ENCODE results near the gene RBM34. TPM values are rescaled to one million over a fixed set of nuclear protein-coding genes. Genes with fewer than 3 reads are reported as not detected.
"Not testable (repeated sequence)": the region's sequence is repeated elsewhere in the genome, so short reads cannot be mapped to it uniquely, and the experiment has no call there.

The RBM34 gene
- total RNA-seq, 2 donors from 2014 or later = 25.7 to 90.7 TPM

DNA sequence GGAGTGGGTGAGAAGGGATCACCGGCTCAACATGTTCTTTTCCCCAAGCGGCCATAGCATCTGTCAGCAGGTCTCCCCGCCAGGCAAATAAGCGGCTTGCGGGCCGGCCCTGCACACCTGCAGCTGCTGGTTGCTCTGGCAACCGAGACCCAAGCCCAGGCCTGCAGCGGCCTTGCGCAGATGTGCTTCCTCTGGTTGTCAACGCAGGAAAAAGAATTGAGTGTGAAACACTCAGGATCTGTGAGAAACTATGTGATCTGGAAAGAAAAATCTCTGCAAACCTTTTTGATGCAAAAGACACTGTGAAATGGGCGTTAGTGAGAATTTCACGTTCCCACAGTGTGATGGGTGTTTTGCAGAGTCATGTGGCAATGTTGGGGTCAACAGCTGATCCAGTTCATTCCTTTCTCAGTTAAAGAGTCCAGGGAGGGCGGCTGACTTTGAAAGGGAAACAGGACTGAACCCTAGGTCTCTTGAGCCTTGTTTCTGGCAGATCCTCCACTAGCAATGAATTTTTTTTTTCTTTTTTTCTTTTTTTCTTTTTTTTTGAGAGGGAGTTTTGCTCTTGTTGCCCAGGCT, 60.8 kb downstream of the RBM34 start:
- H3K9me3 ChIP-seq = no peaks in the 10 kb centered on the region
- no peaks in the 10 kb centered on the region for H3K4me1 ChIP-seq (replicated peaks)
- H3K27me3 ChIP-seq (replicated peaks; ENCODE audit: insufficient read depth) = no peaks in the 10 kb centered on the region
- TF ChIP-seq, protein P1, sequence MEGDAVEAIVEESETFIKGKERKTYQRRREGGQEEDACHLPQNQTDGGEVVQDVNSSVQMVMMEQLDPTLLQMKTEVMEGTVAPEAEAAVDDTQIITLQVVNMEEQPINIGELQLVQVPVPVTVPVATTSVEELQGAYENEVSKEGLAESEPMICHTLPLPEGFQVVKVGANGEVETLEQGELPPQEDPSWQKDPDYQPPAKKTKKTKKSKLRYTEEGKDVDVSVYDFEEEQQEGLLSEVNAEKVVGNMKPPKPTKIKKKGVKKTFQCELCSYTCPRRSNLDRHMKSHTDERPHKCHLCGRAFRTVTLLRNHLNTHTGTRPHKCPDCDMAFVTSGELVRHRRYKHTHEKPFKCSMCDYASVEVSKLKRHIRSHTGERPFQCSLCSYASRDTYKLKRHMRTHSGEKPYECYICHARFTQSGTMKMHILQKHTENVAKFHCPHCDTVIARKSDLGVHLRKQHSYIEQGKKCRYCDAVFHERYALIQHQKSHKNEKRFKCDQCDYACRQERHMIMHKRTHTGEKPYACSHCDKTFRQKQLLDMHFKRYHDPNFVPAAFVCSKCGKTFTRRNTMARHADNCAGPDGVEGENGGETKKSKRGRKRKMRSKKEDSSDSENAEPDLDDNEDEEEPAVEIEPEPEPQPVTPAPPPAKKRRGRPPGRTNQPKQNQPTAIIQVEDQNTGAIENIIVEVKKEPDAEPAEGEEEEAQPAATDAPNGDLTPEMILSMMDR (IDR thresholded peaks at IDR 0.05) = no peak
- no peak for TF ChIP-seq POLR2A (IDR thresholded peaks at IDR 0.05)
- no peak for TF ChIP-seq POLR2AphosphoS5 (IDR thresholded peaks at IDR 0.05)
- DNase-seq (ENCODE audit: low spot score) = no peak
- H3K4me3 ChIP-seq = no peak overlapping the region
- intact Hi-C loops (cut with DNase I) = no loop called here
- no peak overlapping the region for H3K27ac ChIP-seq
- WGBS = 75% methylated on average over 13 of the region's 13 CpGs
- H3K36me3 ChIP-seq = no peaks in the 10 kb centered on the region

DNA sequence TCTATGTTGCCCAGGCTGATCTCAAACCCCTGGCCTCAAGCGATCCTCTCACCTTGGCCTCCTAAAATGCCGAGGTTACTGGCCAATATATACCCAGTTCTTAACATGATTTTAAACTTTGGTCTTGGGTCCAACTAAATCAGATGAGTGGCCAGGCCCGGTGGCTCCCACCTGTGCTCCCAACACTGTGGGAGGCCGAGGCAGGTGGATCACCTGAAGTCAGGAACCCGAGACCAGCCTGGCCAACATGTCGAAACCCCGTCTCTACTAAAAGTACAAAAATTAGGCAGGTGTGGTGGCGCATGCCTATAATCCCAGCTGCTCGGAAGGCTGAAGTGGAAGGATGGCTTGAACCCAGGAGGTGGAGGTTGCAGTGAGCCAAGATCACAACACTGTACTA, 62.1 kb downstream of the RBM34 start:
- no peak overlapping the region for H3K4me3 ChIP-seq
- H3K4me1 ChIP-seq (replicated peaks) = no peaks in the 10 kb centered on the region
- WGBS = 94% methylated on average over 9 of the region's 9 CpGs
- H3K36me3 ChIP-seq = no peaks in the 10 kb centered on the region
- intact Hi-C loops (cut with DNase I) = no loop called here
- H3K27ac ChIP-seq = no peak overlapping the region
- no peaks in the 10 kb centered on the region for H3K27me3 ChIP-seq (replicated peaks; ENCODE audit: insufficient read depth)
- no peak for DNase-seq (ENCODE audit: low spot score)
- TF ChIP-seq, protein P1 (IDR thresholded peaks at IDR 0.05) = no peak
- TF ChIP-seq POLR2A (IDR thresholded peaks at IDR 0.05) (no peak), POLR2AphosphoS5 (IDR thresholded peaks at IDR 0.05) (no peak)
- no peaks in the 10 kb centered on the region for H3K9me3 ChIP-seq

- no peak for DNase-seq (ENCODE audit: low spot score)
- WGBS = 85% methylated on average over 6 of the region's 6 CpGs
These were observed 62.5 kb downstream of the RBM34 start for GRCh38 chr1:235098547-235098946.

GRCh38 chr1:235097501-235097900, 63.5 kb downstream of the RBM34 start:
- intact Hi-C loops (cut with DNase I); H3K27ac ChIP-seq; H3K4me1 ChIP-seq (replicated peaks); H3K4me3 ChIP-seq; H3K27me3 ChIP-seq (replicated peaks; ENCODE audit: insufficient read depth); DNase-seq (ENCODE audit: low spot score); H3K36me3 ChIP-seq; H3K9me3 ChIP-seq: not testable (repeated sequence)
- 91% methylated on average over 14 of the region's 14 CpGs for WGBS

More at GRCh38 chr1:235098547-235098946, 62.5 kb downstream of the RBM34 start:
- Histone ChIP-seq H3K27ac (no peak overlapping the region), H3K9me3 (no peaks in the 10 kb centered on the region), H3K27me3 (replicated peaks; ENCODE audit: insufficient read depth) (no peaks in the 10 kb centered on the region), H3K36me3 (no peaks in the 10 kb centered on the region), H3K4me1 (replicated peaks) (no peaks in the 10 kb centered on the region), H3K4me3 (no peak overlapping the region)
- intact Hi-C loops (cut with DNase I) = no loop called here
- TF ChIP-seq POLR2AphosphoS5 (IDR thresholded peaks at IDR 0.05) (no peak), POLR2A (IDR thresholded peaks at IDR 0.05) (no peak)
- TF ChIP-seq, protein P1 (IDR thresholded peaks at IDR 0.05) = no peak

- WGBS = 84% methylated on average over 6 of the region's 6 CpGs
- no peaks in the 10 kb centered on the region for H3K4me1 ChIP-seq (replicated peaks)
- intact Hi-C loops (cut with DNase I) = no loop called here
These were observed 65.0 kb downstream of the RBM34 start for GRCh38 chr1:235095938-235096562.

More at GRCh38 chr1:235095938-235096562, 65.0 kb downstream of the RBM34 start:
- no peak for DNase-seq (ENCODE audit: low spot score)
- Histone ChIP-seq H3K9me3 (no peaks in the 10 kb centered on the region), H3K27me3 (replicated peaks; ENCODE audit: insufficient read depth) (no peaks in the 10 kb centered on the region), H3K4me3 (no peak overlapping the region), H3K27ac (no peak overlapping the region), H3K36me3 (no peaks in the 10 kb centered on the region)
- no peak for TF ChIP-seq POLR2A (IDR thresholded peaks at IDR 0.05)
- TF ChIP-seq, protein P1 (IDR thresholded peaks at IDR 0.05) = no peak
